Activated CD4-positive, alpha-beta T cell treated with anti-CD3 and anti-CD28 coated beads for 48 hours (primary cell): Measurements from ENCODE around the gene STAG2.
"Not testable (repeated sequence)": the region's sequence is repeated elsewhere in the genome, so short reads cannot be mapped to it uniquely, and the experiment has no call there.

Experiments
- DNase-seq: peaks from one replicate; pipeline ENCODE4 v3.0.0-alpha.2; 2020

The STAG2 gene

DNA sequence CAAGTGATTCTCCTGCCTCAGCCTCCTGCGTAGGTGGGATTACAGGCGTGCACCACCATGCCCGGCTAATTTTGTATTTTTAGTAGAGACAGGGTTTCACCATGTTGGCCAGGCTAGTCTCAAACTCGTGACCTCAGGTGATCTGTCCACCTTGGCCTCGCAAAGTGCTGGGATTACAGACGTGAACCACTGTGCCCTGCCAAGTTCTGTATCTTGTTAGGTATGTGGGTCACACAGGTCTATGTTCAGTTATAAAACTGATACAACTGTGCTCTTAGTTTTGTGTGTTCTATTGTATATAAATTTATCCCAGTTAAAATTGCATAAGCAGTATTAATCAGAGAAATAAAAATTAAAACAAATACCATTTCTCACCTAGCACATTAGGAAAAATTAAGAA lies 122.9 kb downstream of the STAG2 start:
- not testable (repeated sequence) for DNase-seq

DNA sequence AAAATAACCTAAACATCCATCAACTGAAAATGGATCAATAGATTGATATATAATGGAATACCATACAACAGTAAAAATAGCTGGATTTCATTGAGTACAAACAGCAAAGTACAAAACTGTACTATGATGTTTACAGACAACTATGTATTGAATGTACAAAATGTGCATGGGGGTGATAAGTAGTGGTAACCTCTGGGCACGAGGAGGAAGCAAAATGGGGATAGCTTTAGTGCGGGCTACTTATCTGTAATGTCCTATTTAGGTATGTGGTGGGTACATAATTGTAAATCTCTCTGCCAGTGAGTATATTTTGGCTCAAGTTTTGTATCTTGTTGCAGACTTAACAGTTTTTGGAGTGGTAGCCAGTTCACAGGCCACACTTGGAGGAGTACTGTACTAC lies 123.6 kb downstream of the STAG2 start:
- no peak for DNase-seq

DNA sequence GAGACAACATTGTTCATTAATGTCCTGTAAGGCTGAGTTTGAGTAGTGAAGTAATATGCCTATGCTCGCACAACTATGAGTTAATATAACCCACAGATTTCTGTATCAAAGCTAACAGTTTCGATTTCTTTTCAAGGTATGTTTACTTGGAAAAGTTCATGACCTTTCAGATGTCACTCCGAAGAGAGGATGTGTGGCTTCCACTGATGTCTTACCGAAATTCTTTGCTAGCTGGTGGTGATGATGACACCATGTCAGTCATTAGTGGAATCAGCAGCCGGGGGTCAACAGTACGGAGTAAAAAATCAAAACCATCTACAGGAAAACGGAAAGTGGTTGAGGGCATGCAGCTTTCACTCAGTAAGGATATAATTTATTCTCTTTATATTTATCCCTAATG lies 124.9 kb downstream of the STAG2 start:
- DNase-seq: peak; percentile 35

DNA sequence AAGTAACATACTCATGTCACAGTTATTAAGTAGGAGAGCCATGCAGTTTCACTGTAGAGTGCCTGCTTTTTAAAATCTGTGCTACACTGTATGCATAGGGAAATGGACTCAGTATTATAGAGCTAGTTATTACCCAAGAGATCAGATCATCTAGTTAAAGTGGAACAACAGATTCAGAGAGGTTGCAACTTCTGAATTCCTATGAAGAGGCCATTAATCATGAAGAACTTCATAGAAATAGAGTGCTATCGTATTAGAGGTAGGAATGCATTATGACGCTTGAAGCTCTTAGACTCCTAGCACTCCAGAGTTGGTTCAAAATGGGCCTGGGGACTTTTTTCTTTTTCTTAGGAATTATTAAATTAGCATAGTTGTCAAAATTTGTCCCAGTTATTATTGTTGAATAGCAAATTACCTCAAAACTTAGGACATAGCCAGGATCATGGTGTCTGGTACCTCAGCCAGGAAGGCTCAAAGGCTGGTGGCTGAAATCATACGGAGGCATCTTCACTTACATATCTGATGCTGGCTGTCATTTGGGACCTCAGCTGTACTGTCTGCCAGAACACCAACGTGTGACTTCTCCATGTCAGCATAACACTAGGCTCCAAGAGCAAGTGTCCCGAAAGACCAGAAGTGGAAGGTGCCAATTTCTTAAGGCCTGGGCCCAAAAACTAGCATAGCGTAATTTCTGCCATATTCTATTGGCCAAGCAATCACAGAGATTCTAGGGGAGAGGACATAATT lies 125.7 kb downstream of the STAG2 start:
- no peak for DNase-seq

DNA sequence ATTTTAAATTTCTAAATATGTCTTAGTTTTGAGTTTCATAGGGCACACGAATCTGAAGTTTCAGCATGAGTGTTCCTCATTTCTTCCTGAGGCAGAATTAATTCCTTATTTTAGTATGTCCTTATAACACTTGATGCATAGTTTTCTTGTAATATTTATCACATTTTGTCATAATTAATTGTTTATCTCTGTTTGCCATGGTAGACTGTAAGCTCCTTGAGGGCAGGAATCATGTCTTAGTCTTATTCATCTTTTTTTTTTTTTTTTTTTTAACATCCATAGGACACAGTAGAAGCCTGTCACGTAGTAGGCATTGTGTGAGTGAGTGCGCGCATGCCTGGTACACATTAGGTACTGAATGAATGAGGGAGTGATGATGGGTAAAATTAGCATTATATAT lies 131.7 kb downstream of the STAG2 start:
- no peak for DNase-seq

DNA sequence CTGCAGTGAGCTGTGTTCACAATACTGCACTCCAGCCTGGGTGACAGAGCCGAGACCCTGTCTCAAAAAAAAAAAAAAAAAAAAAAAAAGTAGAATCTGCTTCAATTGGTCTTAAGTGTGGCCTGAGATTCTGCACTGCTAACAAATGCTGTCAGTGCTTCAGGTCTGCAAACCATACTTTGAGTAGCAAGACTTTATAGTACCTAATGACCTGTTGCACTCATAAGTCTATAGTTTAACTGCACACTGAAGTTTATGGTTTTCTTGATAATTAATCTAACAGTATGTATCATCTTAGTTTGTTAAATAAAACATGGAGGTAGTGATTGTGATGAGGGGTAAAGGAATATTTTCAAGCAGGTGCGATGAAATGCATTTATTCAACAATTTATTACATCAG lies 135.6 kb downstream of the STAG2 start:
- no peak for DNase-seq

DNA sequence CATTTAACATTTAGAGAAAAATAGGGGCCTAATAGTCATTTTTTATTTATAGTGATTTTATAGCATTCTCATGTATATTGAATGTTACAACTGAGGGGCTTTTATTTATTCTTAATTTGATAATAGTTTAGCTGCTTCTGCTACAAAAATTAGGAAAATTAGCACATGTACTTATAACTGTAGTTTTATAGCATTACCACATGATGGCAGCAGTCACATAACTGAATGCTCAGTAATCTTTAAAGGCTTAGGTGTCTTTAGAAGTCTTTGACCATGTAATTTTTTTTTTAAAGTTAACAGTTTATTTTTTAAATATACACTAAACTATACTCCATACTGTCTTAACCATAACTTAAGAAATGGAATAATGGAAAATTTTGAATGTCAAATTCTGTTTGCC lies 136.6 kb downstream of the STAG2 start:
- DNase-seq: no peak

DNA sequence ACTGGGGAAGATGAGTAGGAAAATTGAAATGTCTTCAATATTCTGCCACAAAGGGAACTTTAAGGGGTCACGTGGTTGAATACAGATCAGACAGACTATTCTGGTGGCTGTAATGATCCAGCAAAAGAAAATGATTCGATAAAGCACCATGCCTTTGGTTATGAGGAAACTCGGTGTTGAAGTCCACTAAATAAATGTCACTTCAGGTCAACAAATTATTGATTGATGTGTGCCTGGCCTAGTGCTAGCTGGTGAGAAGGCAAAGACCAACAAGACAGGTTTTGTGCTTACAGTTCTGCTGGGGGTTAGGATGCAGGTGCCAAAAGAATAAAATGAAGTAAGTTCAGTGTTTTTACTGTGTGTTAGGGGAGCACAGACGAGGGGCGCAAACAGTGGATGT lies 142.5 kb downstream of the STAG2 start:
- no peak for DNase-seq

DNA sequence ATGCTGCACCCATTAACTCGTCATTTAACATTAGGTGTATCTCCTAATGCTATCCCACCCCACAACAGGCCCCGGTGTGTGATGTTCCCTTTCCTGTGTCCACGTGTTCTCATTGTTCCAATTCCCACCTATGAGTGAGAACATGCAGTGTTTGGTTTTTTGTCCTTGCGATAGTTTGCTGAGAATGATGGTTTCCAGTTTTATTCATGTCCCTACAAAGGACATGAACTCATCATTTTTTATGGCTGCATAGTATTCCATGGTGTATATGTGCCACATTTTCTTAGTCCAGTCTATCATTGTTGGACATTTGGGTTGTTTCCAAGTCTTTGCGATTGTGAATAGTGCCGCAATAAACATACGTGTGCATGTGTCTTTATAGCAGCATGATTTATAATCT lies 143.0 kb downstream of the STAG2 start:
- DNase-seq: not testable (repeated sequence)

DNA sequence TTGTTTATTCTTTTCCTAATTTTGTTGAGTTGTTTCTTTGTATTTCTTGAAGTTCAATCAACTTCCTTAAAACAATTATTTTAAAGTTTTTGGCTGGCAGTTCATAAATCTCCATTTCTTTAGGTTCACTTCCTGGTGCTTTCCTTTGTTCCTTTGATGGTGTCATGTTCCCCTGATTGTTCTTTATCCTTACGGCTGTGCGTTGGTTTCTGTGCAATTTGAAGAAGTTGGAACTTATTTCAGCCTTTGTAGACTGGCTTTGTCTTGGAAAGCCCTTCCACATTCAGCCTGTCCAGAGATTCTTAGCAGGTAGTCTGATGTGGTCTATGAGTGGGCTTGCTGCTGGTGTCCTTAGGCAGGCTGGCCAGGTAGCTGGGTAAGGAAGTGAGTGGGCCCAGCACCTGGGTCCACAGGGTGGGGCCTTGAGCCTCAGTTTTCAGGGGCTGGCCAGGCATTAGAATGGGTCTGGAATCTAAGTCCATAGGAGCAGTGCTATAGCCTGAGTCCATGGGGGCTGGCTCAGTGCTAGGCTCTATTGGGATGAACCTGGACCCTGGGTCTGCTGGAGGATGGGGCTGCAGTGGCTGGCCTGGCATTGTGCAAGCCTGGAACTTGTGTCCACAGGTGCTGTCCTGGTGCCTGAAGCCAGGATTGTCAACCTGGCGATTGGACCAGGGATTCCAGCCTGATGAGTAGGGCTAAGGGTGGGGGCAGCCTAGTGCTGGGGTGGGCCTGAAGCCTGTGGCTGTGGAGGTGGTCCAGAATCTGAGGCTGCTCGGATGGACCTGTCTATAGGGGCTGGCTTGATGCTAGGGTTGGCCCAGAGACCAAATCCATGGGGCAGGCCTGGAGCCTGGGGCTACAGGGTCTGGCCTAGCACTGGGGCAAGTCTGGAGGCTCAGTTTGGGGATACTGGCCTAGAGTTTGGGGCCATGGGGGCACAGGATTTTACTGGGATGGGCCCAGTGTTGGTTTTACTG lies 152.4 kb downstream of the STAG2 start:
- no peak for DNase-seq

DNA sequence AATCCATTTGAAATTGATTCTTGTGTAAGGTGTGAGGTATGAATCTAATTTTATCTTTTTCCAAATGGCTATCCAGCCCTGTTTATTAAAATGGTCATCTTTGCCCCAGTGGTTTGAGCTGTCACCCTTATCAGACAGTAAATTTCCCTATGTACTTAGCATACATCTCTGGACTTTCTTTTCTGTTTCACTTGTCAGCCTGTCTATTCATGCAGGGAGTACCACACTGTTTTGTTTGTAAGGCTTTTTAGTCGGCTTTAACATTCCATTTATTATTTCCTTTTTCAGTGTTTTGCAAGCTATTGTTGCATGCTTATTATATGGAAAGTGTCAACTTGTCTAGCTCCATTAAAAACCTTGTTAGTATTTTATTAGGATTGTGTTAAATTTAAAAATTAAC lies 155.8 kb downstream of the STAG2 start:
- DNase-seq: no peak

DNA sequence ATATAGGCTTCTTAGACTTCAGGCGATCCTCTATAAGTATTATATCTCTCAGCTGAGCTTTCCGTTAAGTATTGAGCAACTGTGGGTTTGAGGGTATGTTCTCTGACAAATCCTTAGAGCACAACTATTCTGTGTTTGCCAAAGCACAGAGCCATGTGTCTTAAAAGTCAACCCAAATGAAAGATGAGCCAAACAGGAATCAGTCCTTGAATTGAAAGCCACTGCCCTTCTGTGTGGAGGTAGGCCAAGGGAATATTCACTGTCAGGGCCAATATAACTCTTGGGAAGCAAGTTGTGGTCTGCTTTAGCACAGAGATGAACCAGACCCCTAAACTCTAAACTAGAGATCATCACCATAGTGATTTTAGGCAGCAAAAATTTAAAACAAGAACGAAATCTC lies 164.0 kb downstream of the STAG2 start:
- DNase-seq: no peak

DNA sequence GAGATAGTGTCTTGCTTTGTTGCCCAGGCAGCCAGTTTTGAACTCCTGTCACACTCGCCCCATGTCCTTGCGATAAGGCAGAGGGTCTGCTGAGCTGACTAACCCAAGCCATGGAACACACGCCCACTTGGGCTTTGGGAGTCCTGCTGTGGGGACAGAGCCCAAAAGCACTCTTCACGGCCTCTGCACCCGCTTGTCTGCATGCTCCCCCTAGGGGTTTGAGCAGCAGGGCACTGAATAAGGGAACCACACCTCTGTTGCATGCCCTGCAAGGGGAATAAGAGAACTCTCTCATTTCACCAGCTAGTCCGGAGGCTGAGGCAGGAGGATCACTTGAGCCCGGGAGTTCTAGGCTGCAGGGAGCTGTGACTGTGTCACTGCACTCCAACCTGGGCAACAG lies 166.0 kb downstream of the STAG2 start:
- DNase-seq: no peak

DNA sequence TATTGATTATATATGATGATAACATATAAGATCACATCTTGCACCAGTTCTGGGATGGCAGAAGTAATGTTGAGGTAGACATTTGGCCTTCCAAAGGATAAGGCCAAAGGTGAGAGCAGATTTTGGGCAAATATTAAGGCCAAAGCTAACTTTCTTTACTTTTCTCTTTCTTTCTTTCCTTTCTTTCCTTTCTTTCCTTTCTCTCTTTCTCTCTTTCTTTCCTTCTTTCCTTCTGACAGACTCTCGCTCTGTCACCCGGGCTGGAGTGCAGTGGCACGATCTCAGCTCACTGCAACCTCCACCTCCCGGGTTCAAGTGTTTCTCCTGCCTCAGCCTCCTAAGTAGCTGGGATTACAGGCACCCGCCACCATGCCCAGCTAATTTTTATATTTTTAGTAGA lies 170.9 kb downstream of the STAG2 start:
- DNase-seq: not testable (repeated sequence)

DNA sequence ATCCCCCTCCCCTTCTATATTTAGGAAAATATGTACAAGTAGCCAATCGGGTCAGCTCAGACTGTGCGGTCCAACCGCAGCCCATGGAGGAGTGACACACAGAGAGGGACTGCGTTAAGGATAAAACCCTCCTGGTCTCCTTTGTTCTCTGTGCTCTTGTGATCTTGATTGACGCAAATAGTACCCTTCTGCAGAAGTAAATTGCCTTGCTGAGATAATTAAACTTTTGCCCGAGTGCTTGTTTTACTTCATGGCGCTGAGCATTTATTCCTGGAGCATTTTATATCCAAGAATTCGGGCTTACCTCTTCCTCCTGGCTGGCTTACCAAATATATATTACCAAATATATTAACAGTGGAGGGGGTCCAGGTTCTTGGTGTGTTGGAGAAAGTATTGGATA lies 184.2 kb downstream of the STAG2 start:
- DNase-seq: no peak

DNA sequence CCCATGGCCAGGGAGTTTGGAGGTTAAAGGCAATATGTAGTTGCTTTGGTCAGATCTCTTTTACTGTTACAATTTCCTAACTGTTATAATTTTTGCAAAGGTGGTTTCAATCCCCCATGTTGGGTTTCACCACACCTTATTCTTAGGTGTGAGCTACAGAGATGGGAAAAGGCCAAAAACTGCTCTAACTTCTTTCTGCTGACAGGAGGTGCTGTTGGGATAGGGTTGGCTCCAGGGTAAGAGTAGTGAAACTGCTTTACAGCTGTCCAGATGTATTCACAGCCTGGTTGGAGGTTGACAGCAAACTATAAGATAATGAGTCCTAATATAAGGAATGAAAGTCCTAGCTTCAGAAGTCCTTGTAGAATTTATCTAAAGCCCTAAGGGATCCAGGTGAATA lies 189.7 kb downstream of the STAG2 start:
- DNase-seq: no peak
